ENCODE measurements around the gene GARIN3.
A peak's percentile ranks its signal among the peaks of the same experiment; 100 is the strongest.
"Not testable (repeated sequence)": the region's sequence is repeated elsewhere in the genome, so short reads cannot be mapped to it uniquely, and the experiment has no call there.

Gene GARIN3

GRCh38 chr5:157166214-157167213 is at the start of gene GARIN3:
TSS of gene GARIN3 (minus strand) at chr5:157166264. CDS start at chr5:157166168, 96 bp downstream.
- no peak for DNase-seq (ENCODE audit: low read depth)

DNA sequence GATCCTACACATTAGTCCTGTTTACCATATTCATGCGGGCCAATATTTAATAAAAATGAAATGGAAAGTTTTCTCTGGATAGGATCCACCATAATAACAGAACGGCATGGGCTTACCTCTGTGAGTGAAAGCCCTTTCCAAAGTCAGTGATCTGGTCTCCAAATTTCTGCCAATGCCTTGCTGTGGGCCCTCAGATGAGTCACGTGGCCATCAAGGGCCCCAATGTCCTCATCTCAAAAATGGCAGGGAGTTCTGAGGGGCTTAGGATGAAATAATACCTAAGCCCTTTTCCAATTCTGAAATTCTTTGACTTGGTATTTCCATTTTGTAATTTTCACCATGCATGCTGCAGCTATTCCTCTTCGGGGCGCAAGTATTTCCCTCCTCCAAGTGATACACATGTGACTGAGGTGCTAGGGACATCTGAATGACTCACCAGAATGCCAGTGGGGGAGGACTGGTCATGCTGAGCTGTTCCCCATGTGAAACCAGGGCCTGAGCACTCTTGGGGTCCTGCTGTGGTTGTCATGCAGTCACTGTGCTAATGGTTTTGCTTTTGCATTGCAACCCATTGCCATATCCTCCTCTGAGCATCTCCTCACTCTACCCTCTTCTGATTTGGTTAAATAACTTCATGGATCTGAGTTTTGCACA is 49.6 kb upstream of the GARIN3 start:
- DNase-seq (ENCODE audit: low read depth): no peak

DNA sequence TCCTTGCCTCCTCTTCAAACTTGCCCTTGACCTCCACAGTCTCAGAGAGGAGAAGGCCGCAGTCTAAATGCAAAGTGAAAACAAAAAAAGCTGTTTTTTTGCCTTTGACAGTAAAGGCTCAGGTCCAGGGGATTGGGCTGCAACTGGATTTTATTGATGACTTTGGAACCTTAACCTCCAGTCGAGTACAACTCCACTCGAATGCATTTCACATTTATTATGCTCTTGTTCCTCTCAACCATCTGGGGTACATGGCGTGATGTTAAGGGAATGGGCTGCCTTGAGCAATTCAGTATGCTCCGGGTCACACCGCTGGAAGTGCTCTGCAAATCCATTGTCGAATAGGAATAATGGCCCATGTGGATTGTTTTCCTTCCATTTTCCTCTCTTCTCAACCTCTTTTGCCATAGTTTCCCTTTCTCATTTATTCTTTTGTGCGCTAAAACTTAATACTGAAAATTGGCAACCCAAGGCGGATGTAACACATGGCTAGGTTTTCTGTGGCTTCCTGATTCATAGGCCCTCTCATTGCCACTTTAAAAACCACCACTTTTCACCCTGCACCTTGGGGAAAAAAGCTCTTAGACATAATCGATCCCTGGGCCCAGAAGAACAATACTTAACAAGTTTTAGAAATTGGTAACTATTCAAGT is 48.9 kb upstream of the GARIN3 start:
- no peak for DNase-seq (ENCODE audit: low read depth)

- DNase-seq (ENCODE audit: low read depth): no peak
Observed at GRCh38 chr5:157214415-157214814, 48.4 kb upstream of the GARIN3 start.

DNA sequence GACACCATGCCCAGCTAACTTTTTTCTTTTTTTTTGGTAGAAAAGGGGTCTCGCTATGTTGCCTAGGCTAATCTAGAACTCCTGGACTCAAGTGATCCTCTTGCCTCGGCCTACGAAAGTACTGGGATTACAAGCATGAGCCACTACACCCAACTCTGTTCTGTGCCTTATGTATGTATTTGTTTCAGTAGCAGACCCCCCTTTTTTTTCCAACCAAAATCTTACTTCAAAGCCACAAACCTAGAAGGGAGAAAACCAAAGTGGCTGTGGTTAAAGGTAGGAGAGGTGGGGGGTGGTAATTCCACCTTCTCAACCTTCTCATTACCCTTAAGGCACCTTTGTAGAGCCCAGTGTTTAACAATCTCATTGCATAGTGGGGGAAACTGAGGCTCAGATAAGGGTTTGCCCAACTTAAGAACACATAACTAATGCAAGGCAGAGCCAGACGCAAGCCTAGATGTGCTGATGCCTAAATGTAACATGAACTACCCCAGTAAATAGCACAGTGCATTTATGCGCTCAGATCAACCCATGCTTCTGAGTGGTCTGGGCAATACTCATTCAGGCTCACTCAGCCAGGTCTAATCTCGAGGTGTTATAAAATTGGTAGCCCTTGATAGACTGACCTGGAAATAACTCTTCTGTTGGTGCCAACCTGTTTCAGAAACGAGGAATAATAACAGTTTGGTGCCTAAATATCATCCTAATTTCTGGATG is 47.6 kb upstream of the GARIN3 start:
- DNase-seq (ENCODE audit: low read depth): no peak

DNA sequence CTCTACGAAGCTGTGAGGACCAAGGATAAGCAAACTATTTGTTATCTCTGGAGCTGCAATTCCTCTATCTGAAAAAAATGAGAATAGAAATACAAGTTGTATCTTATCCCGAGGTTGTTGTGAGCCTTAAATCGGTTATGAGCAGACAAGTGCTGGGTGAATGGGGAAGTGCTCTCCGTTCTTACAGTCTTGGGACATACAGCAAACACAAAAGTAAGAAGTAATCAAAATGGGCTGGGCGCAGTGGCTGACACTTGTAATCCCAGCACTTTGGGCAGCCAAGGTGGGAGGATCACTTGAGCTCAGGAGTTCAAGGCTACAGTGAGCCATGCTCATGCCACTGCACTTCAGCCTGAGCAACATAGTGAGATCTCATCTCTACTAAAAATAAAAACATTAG is 46.2 kb upstream of the GARIN3 start:
- DNase-seq (ENCODE audit: low read depth): no peak

DNA sequence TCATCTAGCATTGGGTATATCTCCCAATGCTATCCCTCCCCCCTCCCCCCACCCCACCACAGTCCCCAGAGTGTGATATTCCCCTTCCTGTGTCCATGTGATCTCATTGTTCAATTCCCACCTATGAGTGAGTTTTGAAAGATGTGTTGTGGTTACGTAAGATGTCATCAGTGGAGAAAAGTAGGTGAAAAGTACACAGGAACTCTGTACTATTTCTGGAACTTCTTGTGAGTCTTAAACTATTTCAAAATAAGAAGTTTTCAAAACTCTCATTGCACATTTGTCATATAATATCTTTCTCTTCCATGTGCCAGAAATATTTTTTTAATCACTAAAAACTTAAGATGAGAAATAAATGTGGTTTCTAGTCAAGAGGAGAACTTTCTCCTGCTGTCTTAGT is 44.6 kb upstream of the GARIN3 start:
- not testable (repeated sequence) for DNase-seq (ENCODE audit: low read depth)

DNA sequence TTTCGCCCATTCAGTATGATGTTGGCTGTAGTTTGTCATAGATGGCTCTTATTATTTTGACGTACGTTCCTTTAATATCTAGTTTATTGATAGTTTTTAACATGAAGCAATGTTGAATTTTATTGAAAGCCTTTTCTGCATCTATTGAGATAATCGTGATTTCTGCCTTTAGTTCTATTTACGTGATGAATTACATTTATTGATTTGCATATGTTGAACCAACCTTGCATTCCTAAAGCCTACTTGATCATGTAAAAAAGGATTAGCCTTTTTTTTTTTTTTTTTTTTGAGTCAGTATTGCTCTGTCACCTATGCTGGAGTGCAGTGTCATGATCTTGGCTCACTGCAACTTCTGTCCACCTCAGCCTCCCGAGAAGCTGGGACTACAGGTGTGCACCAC is 39.6 kb upstream of the GARIN3 start:
- no peak for DNase-seq (ENCODE audit: low read depth)

DNA sequence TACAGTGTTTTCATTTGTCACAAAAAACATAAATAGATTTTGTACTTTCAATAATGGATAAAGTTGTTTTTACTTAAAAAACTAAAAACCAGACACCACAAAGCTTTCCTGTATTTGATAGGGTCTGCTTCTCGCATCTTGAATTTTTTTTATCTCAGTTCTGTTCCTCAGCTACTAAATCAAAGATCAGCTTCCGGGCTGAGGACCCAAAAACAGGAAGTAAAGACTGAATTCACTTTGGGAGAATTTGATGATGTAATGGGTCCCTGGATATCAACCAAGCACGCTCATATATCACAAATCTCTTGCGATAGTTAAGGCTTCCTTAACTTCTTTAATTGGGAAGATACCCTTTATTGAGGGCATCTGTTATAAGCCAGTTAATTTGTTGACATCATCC is 38.7 kb upstream of the GARIN3 start:
- DNase-seq (ENCODE audit: low read depth): no peak

GRCh38 chr5:157203417-157203816 is 37.4 kb upstream of the GARIN3 start:
- no peak for DNase-seq (ENCODE audit: low read depth)

GRCh38 chr5:157201857-157202256 is 35.8 kb upstream of the GARIN3 start:
- no peak for DNase-seq (ENCODE audit: low read depth)

DNA sequence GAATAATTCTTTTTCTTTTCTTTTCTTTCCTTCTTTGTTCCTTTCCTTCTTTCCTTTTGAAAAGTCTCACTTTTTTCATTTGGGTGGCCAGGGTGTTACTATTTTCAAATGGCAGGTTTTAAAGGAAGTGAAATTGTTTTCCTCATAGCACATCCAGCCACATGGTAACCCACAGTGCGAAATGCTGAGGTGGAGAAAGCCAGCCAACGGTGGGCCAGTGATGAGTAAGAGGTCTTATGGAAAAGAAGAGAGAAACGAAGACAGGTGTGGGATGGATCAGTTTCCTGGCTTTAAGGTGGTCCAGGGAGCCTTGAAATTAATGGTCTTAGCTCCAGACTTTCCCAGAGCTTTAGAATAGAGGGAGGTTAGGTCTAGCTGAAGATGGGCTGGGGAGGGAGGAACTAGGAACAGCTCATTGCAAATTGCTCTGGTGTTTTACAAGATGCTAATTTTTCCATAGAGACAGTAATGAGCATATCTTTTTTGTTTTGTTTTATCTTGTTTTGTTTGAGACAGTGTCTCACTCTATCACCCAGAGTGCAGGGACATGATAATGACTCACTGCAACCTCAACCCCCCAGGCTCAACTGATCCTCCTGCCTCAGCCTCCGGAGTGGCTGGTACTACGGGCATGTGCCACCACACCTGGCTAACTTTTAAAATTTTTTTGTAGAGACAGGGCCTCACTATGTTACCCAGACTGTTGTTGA is 32.4 kb upstream of the GARIN3 start:
- DNase-seq (ENCODE audit: low read depth): peak; percentile 46

GRCh38 chr5:157197086-157197485 is 31.0 kb upstream of the GARIN3 start:
- DNase-seq (ENCODE audit: low read depth): no peak

DNA sequence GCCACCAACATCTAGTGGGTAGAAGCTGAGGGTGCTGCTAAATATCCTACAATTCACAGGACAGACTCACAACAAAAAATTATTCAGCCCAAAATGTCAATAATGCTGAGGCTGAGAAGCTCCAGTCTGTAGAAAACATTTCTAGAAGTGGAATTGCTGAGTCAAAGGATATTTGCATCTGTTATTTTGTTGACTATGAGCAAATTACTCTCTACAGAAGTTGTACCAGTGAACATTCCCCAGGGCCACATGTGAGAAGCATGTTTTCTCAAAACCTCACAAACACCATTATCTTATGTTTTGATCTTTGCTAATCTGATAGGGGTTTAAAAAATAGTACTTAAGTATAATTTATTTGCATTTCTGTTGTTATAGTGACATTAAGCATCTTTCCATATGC is 30.0 kb upstream of the GARIN3 start:
- no peak for DNase-seq (ENCODE audit: low read depth)

GRCh38 chr5:157193699-157194424 is 27.8 kb upstream of the GARIN3 start:
- no peak for DNase-seq (ENCODE audit: low read depth)

DNA sequence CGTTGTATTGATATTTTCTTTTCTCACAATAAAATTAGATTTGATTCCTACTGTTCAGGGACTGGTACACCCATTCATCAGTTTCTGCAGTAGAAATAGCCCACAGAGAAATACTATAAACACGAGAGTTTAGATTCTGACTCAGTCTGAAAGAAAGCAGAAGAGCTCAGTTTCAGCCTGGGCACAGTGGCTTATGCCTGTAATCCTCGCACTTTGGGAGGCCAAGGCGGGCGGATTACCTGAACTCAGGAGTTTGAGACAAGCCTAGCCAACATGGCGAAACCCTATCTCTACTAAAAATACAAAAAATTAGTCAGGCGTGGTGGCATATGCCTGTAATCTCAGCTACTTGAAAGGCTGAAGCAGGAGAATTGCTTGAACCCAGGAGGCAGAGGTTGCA is 23.2 kb upstream of the GARIN3 start:
- DNase-seq (ENCODE audit: low read depth): no peak

DNA sequence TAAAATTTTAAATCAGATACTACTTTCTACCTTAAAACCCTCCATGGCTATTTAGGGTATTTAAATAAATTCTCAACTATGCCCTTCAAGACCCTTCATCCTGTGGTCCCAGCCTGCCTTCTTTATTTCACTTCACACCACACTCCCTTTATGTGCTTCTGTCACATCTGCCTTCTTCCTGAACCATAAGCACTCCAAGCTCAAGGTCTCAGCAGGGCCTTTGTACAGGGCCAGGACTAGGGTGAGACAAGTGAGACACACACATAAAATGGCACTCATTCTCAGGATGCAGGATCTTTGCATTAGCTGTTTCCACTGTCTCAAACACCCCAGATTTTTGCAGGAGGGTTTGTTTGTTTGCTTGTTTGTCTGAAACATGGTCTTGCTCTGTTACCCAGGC is 22.2 kb upstream of the GARIN3 start:
- DNase-seq (ENCODE audit: low read depth): no peak

- no peak for DNase-seq (ENCODE audit: low read depth)
Observed at GRCh38 chr5:157187046-157187754, 21.1 kb upstream of the GARIN3 start.

GRCh38 chr5:157186309-157187045 is 20.4 kb upstream of the GARIN3 start:
- DNase-seq (ENCODE audit: low read depth): no peak

All from stimulated activated CD8-positive, alpha-beta memory T cell treated with anti-CD3 and anti-CD28 coated beads, Interleukin-12 subunit alpha, Interleukin-12 subunit beta, amount 100 ng/mL, for 1 hour (primary cell).